Stimulated activated CD4-positive, alpha-beta T cell treated with anti-CD3 and anti-CD28 coated beads, Interleukin-4, amount 100 ng/mL, for 4 hours (primary cell): ENCODE results near the gene BCR.

ENCODE experiments used
- DNase-seq, 2 experiments: peaks; one replicate each; pipeline ENCODE4 v3.0.0-alpha.2; 2020

Gene BCR

DNA sequence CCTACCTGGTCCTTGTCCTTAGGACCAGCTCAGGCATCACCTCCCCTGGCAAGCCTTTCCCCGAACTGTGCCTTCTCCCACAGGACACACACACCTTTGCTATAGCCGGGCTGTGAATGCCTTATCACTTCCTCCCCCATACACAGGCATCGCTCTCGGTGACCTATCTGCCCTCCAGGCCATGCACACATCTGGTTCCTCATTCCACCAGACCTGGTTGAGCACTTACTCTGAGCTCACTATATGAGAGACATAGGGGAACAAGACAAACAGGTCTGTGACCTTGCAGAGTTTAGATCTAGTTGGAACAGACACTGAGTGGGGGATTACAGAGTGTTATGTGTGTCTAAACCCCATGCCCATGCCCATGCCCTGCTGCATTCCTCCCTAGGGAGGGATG is 3.1 kb upstream of the BCR start:
- DNase-seq, result no peak

DNA sequence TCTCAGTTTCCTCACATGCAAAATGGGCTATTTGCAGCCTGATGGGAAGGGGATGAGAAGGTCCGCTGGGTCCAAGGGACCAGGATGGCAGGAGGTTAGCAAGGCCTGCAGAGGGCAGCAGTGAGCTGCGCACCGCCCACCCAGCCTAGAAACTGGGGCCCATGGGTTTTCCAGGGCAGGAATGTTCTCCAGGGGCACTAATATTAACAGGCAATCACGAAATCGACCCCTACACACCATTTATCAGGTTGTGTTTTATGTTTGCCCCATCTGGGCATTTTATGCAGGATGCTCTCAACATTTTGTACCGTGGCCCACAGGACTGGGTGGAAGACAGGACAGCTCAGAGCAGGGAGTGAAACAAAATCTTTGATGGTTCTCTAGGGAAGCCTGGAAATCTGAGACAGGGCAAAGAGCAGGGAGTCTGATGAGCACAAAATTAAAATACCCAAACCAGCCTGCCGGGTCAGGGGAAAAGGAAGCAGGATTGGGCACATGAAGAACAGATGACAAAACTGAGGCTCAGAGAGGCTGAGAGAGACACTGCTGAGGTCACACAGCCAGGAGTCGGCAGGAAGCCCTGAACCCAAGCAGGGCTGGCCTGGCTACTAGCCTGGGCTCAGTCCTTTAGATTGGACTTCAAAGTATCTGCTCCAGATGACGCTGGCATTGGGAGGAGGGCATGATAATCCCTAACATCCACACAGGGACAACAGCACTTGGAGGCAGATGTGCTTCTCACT is 1.6 kb upstream of the BCR start:
- peak; percentile 45 to 67 for DNase-seq

- DNase-seq, result peak in 1 of 2 experiments; percentile 4
Observed at GRCh38 chr22:23179381-23180299, 669 bp upstream of the BCR start.

DNA sequence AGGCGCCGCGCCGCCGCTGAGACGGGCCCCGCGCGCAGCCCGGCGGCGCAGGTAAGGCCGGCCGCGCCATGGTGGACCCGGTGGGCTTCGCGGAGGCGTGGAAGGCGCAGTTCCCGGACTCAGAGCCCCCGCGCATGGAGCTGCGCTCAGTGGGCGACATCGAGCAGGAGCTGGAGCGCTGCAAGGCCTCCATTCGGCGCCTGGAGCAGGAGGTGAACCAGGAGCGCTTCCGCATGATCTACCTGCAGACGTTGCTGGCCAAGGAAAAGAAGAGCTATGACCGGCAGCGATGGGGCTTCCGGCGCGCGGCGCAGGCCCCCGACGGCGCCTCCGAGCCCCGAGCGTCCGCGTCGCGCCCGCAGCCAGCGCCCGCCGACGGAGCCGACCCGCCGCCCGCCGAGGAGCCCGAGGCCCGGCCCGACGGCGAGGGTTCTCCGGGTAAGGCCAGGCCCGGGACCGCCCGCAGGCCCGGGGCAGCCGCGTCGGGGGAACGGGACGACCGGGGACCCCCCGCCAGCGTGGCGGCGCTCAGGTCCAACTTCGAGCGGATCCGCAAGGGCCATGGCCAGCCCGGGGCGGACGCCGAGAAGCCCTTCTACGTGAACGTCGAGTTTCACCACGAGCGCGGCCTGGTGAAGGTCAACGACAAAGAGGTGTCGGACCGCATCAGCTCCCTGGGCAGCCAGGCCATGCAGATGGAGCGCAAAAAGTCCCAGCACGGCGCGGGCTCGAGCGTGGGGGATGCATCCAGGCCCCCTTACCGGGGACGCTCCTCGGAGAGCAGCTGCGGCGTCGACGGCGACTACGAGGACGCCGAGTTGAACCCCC is 798 bp downstream of the BCR start:
- peak in 1 of 2 experiments; percentile 26 for DNase-seq

GRCh38 chr22:23181721-23182308 is 1.5 kb downstream of the BCR start:
- peak in 1 of 2 experiments; percentile 19 for DNase-seq

DNA sequence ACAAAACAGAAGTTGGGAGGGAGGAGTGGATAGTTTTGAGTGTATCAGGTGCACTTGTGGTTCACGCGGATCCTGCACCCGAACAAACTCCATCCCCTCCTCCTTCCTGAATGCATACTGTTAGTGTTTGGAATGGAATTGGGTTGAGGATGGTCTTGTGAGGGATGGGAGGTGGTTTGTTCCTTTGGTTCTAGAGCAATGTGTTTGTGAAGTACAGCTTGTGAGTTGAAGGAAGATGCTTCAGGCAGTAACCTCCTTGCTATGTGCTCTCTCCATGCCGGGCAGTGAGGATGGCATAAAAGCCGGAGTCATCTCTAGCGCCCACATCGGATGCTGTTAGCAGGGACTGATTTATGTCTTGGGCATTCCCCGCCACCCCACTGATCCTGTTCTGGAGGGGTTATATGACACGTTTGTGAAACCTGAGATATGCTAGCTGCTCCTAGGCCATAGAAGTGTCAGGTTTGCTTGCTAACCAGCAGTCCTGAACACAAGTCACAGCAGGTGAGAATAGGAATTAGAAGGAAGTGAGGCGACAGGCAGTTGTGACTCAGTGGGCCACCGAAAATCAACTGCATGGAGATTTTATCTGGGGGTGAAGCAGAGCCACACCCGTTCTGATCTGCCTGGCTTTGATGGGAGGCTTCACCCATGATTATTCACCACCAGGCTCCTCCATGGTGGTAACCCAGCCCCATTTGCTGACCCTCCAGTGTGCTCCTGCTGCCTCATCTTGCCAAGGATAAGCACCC is 2.2 kb downstream of the BCR start:
- peak; percentile 51 to 70 for DNase-seq

GRCh38 chr22:23183061-23183698 is 2.9 kb downstream of the BCR start:
- DNase-seq, result no peak

DNA sequence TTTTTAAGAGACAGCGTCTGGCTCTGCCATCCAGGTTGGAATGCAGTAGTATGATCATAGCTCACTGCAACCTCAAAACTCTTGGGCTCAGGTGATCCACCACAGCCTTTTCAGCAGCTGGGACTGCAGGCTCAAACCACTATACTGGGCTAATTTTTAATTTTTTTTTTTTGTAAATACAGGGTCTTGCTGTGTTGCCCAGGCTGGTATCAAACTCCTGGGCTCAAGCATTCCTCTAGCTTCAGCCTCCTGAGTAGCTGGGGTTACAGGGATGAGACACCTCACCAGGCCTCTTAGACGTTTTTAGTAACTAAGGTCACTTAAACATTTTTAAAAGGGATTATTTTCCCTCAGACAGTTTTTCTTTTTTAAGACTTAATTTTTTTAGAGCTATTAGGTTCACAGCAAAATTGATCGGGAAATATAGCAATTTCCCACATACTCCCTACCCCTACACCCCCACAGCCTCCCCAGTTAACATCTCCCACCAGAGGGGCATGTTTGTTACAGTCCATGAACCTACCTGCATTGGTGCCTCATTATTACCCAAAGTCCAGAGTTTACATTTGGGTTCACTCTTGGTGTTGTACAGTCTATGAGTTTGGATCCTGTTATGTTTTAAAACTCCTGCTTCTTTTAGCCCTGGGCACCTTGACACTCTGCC is 3.9 kb downstream of the BCR start:
- DNase-seq, result no peak

GRCh38 chr22:23184764-23185113 is 4.4 kb downstream of the BCR start:
- DNase-seq, result no peak

DNA sequence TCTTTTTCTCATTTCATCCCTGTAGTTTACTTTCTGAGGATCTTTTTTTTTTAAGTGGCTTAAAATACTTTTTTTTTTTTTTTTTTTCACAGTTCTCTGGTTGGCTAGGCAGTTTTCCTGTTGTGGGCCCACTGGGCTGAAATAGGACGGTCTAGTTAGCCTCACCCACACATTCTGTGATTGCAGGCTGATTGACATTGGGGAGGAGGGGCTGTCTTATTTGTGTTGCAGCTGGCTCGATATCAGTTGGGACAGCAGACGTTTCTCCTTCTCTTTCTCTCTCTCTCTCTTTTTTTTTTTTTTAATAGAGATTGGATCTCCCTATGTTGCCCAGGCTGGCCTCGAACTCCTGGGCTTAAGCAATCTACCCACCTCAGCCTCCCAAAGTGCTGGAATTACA is 6.9 kb downstream of the BCR start:
- DNase-seq, result no peak

- no peak for DNase-seq
Observed at GRCh38 chr22:23187871-23188700, 7.8 kb downstream of the BCR start.

DNA sequence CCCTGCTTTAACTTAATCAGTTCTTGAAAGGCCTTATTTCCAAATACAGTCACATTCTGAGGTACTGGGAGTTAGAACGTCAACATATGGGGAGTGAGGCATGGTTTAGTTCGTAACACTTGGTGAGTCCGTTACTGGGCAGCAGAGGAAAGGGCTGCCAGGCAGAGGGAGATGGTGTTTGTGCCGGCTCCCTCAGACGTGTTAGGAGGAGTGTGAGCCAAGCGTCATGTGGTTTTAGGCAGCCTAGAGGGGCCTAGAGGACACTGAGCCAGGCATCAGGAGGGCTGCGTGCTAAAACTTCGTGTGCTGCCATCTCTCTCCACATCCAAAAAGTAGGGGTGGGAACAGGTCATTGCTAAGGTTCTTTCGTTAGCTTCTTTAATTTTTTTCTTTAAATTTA is 10.2 kb downstream of the BCR start:
- DNase-seq, result no peak

DNA sequence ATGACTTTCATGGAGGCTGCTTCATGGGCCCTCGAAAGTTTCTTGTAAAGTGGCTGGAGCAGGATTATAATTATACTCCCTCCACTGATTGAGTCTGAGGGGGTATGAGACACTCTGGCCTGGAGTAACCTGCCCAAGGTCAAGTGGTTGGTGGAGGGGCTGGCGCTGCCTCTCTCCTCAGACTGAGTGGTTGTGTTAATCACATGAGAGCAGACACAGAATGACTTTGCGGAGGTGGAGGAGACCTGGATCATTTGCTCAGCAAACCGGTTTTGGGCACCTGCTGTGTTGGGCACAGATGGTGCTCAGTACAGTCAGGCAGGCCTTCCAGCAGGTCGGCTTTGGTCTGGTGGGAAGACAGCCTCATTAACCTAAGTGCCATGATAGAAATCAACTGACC is 11.8 kb downstream of the BCR start:
- no peak for DNase-seq

DNA sequence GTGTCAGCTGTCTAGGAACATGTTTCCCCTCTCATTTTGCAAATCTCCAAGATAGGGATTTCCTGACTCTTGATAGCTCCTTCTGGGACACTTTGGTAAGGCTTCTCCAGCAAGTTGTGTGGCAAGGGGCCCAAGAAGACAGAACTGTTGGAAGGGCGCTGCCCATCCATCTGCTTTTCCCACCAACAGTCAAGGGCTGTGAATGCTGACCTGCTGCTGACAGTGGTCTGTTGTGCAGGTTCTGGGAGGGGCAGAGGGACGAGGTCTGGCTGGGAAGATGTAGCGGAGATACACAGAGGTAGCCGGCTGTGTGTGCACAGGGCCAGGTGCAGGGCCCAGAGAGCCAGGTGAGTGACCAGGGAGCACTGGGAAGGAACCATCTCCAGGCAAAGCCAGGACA is 12.2 kb downstream of the BCR start:
- no peak for DNase-seq

DNA sequence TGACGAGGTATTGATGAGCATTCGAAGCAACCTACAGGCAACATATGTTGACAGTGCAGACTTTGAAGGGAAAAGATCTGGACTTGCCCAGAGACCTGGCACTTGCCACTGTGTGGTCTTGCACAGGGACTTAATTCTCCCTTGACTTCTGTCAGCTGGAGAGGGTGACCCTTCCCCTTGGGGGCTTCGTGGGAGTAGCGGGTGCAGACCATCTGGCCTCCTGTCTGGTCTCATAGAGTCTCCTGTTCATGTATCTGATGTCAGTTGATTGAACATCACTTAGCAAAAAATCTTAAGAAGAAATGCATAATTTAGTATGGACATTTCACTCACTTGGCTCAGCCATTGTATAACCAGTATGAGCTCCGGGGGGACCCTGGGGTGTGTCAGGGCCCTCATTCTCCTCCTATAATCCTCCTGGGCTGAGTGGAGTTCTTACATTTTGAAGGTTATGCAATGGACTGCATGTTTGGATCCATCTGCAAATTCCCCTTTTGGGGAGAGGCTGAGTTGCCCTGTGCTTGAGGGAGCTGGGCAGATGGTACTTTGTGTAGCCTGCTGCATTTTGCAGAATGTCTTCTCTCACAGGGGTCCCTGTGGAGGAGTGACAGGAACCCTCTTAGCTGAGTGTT is 13.0 kb downstream of the BCR start:
- no peak for DNase-seq

DNA sequence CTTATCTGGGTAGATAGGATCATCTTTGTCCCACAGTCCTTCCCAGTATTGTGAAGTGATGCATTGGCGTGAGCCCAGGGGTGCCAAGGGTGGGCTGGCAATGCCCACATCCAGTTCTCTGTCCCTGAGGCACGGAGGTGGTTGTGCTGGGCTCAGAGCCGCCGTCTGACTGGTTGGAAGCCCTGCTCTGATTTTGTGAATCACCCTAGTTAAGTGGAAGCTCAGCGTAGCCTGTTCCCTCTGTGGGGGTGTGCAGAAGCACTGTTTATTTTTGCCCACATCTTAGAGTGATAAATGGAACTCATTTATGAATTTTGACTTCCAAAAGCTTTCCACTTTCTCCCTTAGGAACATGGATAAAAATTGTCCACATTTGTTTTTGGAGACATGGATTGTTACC is 13.6 kb downstream of the BCR start:
- no peak for DNase-seq

- DNase-seq, result no peak
Observed at GRCh38 chr22:23196165-23196564, 15.9 kb downstream of the BCR start.

DNA sequence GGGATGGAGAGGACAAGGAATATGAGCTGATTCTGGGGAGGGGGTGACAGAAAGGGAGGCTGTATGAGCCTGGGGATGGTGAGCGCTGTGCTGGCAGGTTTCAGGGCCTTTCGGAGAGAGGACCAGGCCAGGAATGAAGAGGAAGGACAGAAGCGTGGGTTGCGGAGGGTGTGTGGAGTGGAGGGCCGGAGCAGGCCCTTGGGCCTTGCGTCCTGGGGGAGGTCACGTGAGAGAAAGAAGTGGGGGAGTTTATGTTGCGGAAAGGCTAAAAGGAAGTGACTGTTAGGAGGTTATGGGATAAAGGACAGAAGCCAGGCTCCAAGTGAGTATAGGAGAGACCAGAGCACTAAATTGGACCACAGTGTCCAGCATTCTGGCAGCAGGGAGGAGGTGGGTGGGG is 17.5 kb downstream of the BCR start:
- DNase-seq, result no peak

DNA sequence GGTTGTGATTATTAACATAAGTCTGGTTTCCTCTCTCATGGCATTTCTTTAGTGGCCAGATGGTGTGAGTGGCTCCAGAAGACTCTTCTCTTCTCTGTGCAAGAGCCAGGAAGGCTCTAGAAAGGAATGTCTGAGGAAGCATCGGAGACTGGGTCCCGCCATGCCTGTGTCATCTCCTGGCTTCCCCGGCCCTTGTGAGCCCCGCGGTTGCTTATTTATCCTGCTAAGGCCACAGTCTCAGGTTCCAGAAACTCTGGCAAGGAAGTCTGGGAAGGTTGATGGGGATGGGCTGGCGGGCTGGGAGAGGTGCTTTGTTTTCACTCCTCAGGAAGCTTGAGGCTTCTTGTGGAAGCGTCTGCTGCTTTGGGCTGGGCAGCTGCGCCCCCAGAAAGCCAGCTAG is 18.9 kb downstream of the BCR start:
- no peak for DNase-seq

GRCh38 chr22:23200898-23201297 is 20.6 kb downstream of the BCR start:
- no peak for DNase-seq
